Neutrophil (primary cell): ENCODE measurements around the gene CEP55.

Experiments
- H3K27ac ChIP-seq: fragments of 200-600 bp; sonication (generic); 2 replicates; pipeline ENCODE4 v1.5.1; 2016; ENCODE audit warnings: mild to moderate bottlenecking, moderate library complexity
- H3K27me3 ChIP-seq: fragments of 200-600 bp; sonication (generic); 2 replicates; pipeline ENCODE4 v1.6.0; 2016; ENCODE audit warnings: mild to moderate bottlenecking
- H3K36me3 ChIP-seq: fragments of 200-600 bp; sonication (generic); 2 replicates; pipeline ENCODE4 v1.5.1; 2017
- H3K4me1 ChIP-seq, 2 experiments: fragments of 200-600 bp in 1 of 2; sonication (generic) in 1 of 2; 1 replicate in 1 of 2; 2 replicates in 1 of 2; pipeline versions ENCODE4 v1.5.1 to v1.6.1; 2013 to 2016; ENCODE audit warnings: low read depth in 1 of 2, low read length in 1 of 2, mild to moderate bottlenecking in 1 of 2, moderate library complexity in 1 of 2; ENCODE audit not compliant: control insufficient read depth in 1 of 2, insufficient read depth in 1 of 2
- H3K4me3 ChIP-seq, 2 experiments: fragments of 200-600 bp in 1 of 2; sonication (generic) in 1 of 2; 1 replicate in 1 of 2; 2 replicates in 1 of 2; pipeline ENCODE4 v1.5.1; 2013 to 2016; ENCODE audit warnings: low read depth in 1 of 2, low read length in 1 of 2, mild to moderate bottlenecking in 1 of 2, moderate library complexity in 1 of 2
- H3K9me3 ChIP-seq: fragments of 200-600 bp; sonication (generic); 2 replicates; pipeline ENCODE4 v1.5.1; 2016
- CTCF ChIP-seq: fragments of 200-600 bp; sonication (generic); IDR thresholded peaks from 2 replicates; pipeline ENCODE4 v1.5.1; 2016; ENCODE audit warnings: antibody characterized with exemption

The CEP55 gene

GRCh38 chr10:93454146-93454545, 42.3 kb upstream of the CEP55 start:
- Histone ChIP-seq H3K36me3 (no peaks in the 10 kb centered on the region), H3K27me3 (no peaks in the 10 kb centered on the region), H3K4me3 (no peak overlapping the region), H3K27ac (no peak overlapping the region), H3K9me3 (no peaks in the 10 kb centered on the region), H3K4me1 (no peaks in the 10 kb centered on the region)
- no peak for TF ChIP-seq CTCF

GRCh38 chr10:93454736-93455135, 41.7 kb upstream of the CEP55 start:
- Histone ChIP-seq H3K36me3 (no peaks in the 10 kb centered on the region), H3K27ac (no peak overlapping the region)

GRCh38 chr10:93456480-93456879, 39.9 kb upstream of the CEP55 start:
- no peak for TF ChIP-seq CTCF
- no peak overlapping the region for H3K27ac ChIP-seq
- no peaks in the 10 kb centered on the region for H3K27me3 ChIP-seq

More at GRCh38 chr10:93454736-93455135, 41.7 kb upstream of the CEP55 start:
- Histone ChIP-seq H3K4me3 (no peak overlapping the region), H3K9me3 (no peaks in the 10 kb centered on the region), H3K27me3 (no peaks in the 10 kb centered on the region), H3K4me1 (no peaks in the 10 kb centered on the region)
- no peak for TF ChIP-seq CTCF

GRCh38 chr10:93457511-93457910, 38.9 kb upstream of the CEP55 start:
- Histone ChIP-seq H3K4me3 (no peak overlapping the region), H3K27ac (no peak overlapping the region), H3K27me3 (no peaks in the 10 kb centered on the region), H3K9me3 (no peaks in the 10 kb centered on the region), H3K4me1 (no peaks in the 10 kb centered on the region), H3K36me3 (no peaks in the 10 kb centered on the region)
- no peak for TF ChIP-seq CTCF

More at GRCh38 chr10:93456480-93456879, 39.9 kb upstream of the CEP55 start:
- no peaks in the 10 kb centered on the region for H3K9me3 ChIP-seq
- H3K36me3 ChIP-seq = no peaks in the 10 kb centered on the region
- H3K4me1 ChIP-seq = no peaks in the 10 kb centered on the region
- H3K4me3 ChIP-seq = no peak overlapping the region

GRCh38 chr10:93458821-93459257, 37.6 kb upstream of the CEP55 start:
- Histone ChIP-seq H3K36me3 (no peaks in the 10 kb centered on the region), H3K27ac (no peak overlapping the region), H3K27me3 (no peaks in the 10 kb centered on the region), H3K4me3 (no peak overlapping the region), H3K4me1 (no peaks in the 10 kb centered on the region), H3K9me3 (no peaks in the 10 kb centered on the region)
- TF ChIP-seq CTCF = no peak

- Histone ChIP-seq H3K4me3 (no peak overlapping the region), H3K9me3 (no peaks in the 10 kb centered on the region), H3K27ac (no peak overlapping the region), H3K27me3 (no peaks in the 10 kb centered on the region), H3K4me1 (no peaks in the 10 kb centered on the region), H3K36me3 (no peaks in the 10 kb centered on the region)
- no peak for TF ChIP-seq CTCF
Measured at GRCh38 chr10:93459466-93459865, 36.9 kb upstream of the CEP55 start.
